CD4-positive, alpha-beta T cell treated with Interleukin-17A for 4 hours (primary cell): ENCODE data around the gene FSTL1.
A peak's percentile ranks its signal among the peaks of the same experiment; 100 is the strongest.

Experiments used
- DNase-seq: peaks from one replicate; pipeline ENCODE4 v3.0.0-alpha.2; 2020; ENCODE audit warnings: mixed read lengths

Gene FSTL1

DNA sequence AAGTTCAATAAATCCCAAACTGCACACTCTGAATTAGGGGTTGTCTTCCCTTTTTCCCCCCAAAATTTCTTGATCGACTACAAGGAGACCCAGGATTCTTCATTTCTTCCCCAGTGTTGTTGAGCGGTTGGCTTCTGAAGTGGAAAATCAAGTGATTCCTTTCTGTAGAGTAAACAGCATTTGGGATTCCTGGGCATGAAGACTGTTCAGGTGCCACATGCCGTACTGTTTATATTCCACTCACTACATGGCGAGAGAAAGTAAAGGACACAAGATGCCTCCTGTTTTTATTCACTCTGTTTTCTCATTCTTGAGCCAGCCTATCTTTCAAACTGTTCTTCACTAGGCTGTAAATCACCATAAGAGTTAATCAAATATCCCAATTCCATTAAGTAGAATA, 12.6 kb downstream of the FSTL1 start:
- no peak for DNase-seq

DNA sequence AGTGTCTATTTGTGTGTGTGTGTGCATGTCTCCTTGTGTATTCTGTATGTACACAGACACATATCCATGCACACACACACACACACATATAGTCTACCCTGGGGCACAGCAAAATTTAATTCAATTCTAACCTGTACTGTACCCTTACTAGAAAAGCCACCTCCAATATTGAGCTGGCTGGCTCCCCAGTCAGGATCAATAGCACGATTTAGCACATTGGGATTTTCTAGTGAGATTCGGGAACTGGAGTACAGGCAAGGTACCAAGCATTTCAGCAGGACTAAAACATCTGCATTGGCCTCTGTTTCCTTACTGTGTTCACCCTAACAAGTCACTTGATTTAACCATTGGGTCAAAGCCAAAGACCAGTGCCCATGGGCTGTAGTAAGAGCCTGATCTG, 13.2 kb downstream of the FSTL1 start:
- DNase-seq = no peak

DNA sequence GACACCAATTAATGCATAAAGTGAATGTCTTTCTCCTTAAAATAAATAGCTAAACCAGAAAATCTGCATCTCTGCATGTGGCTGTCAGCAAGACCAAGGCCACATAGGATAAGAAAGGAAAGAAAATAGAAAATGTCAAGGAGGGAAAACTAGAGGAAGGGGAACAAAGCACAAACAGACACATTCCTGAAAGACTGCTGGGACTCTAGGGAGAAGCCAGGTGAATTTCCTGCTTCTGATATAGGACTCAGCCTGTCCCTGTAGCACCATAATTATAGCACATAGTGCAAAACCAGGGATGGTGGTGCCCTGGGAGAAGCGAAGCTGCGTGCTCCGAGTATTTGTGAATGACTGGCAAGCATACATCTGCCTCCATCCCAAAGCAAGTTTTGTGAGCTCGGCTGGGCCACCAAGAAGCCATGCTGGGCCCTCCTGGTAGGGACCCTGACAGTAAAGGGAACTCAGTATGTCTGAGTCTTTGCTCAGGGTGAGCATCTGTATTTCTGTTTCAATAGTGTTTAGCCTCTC, 14.2 kb downstream of the FSTL1 start:
- DNase-seq = no peak

DNA sequence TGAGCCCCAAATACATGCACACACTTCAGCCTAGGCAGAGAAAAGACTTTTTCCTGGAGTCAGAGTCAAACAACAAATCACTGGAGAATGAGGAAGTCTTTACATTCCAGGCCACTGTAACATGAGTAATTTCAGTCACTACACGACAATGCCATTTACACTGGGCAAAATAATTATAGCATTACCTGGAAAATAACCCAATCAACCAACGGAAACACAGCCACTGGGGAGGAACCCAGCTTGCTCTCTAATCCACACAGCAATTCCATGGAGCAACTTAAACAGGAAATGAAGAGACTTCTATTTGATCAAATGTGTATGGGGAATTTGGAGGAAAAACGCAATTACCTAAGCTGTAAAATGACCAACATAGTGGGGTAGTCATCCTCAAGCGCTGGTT, 15.2 kb downstream of the FSTL1 start:
- DNase-seq = no peak

DNA sequence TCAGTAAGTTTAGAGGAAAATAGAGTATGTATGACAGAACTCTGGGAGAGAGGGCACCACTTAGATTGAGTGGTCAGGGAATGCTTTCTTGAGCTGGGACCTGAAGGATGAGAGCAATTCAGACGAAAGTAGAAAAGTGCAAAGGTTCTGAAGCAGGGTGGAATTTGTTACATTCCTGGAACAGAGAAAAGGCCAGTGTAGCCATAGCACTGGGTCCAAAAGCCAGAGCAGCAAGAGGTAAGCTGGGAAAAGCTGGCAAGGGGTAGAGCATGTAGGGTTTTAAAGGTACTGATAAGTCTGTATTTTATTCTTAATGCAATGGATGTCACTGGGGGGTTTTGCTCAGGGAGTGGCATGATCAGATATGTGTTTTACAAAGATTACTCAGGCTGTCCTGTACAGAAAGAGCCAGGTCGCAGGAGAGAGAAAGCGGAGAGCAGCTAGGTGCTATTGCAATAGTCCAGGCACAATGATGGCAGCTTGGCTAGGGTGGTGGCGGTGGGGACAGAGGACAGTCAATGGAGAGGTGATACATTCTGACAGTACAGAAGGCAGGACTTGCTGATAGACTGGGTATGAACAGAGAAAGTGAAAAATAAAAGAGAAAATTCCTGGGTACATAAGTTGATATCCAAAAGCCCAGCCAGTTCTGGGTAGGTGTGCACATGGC, 17.0 kb downstream of the FSTL1 start:
- DNase-seq = no peak

DNA sequence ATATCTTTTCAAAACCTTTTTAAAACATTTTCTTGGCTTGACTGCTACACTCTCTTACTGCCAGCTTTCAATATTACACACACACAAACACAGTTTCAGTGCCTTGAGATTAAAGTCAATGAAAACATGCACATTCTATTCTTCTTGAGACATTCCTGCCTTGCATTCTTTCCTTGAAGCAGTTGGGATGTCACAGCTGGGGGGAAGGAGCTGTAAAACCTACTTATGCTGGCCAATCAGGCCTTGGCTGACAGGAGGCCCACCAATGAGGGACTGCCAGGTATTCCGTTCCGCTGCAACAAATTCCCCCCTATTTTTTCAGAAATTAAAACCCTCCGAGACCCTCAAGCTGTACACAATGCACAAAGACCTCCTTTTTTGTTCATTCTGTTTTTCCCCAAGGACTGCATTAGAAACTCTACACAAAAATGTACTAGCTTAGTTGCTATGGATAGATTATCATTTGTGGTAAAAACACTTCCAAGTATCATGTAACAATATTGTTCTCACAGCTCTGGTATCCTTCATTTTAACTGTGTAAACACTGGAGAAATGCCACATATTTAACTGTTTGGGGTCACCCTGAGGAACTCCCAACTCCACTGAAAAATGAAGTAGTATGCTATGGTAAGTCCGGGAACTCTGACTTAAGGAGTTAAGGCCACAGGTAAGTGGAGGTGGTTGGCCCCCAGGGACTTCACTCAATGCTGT, 18.5 kb downstream of the FSTL1 start:
- no peak for DNase-seq

DNA sequence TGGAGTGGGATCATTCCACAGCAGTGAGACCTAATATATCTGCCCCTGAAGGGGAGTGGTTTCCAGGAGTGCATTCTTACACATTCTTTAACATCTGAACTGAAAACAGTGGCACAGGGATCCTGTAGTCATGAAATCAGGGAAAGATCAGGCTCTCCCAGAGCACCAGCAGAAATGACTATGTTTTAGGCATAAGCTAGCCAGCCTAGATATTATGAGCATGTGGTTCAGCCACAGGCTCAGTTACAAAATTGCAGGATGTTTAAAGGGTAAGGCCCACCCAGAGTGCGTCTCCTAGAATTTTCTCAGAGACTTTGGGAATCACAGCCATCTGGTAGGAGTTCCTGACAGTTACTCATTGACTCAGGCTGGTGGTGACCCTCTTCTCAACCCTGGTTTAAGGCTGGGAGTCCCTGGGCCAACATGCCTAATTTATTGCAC, 20.9 kb downstream of the FSTL1 start:
- no peak for DNase-seq

DNA sequence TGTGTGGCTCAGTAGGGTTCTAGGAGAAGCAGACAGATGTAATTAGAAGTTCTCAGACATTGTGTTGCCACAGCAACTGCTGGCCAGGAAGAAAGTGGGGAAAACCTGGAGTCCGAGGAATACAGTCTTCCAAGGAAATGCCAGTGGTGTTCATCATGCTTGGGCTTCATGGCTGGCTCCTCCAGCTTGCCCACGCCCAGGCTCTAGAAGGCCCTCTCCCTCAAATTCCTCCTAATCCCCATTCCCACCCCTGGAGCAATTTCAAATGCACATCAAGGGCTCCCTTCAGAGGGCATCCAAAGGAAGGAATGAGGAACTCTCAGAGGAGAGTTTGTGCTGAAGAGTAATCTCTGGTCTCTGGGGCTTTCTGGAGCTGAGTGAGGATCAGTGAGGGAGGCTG, 21.9 kb downstream of the FSTL1 start:
- DNase-seq = no peak

DNA sequence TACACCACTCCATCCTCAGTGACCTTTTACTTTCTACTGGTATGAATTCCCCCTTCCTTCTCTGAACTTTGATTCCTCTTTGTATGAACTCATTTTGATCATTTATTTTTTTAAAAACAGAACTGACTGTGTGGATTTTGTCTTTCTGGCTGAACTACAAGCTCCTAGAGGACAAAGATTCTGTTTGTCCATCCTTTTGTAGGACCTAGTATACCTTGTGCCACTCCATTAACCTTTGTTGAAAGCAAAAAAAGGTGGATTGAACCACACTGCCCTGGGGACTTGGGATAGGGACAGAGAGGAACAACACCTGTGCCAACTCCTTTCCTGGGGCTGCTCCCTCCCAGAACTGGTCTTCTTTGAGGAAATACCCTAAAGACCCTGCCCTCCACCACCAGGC, 23.6 kb downstream of the FSTL1 start:
- DNase-seq = no peak

DNA sequence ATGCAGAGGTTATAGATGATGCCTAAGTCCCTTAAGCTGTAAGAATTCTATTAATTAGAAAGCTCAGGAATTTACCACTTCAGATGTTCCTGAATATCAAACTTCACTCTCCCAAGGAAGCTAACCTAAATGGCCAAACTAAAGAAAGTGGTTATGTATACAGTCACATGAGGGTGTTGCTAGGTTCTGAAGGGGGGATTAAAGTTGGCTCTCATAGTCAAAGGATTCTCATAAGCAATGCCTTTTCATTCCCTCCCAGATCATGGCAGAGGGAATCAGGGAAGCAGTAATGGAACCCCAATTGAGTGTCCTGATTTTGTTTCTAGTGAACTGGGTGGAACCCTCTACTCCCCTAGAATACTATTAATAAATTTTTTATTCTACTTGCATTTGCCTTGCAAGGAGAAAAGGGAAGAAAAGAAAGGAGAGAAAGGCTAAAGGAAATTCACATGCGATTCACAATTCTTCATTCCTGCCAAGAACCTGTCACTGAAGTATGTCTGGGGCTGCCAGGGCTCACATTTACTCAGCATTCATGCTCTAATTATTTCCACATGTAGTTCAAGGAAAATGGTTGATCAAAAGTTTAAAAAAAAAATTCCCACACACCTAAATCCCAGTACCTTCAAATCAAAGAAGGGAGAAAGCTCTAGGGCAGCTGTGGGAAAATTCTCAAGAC, 25.1 kb downstream of the FSTL1 start:
- no peak for DNase-seq

DNA sequence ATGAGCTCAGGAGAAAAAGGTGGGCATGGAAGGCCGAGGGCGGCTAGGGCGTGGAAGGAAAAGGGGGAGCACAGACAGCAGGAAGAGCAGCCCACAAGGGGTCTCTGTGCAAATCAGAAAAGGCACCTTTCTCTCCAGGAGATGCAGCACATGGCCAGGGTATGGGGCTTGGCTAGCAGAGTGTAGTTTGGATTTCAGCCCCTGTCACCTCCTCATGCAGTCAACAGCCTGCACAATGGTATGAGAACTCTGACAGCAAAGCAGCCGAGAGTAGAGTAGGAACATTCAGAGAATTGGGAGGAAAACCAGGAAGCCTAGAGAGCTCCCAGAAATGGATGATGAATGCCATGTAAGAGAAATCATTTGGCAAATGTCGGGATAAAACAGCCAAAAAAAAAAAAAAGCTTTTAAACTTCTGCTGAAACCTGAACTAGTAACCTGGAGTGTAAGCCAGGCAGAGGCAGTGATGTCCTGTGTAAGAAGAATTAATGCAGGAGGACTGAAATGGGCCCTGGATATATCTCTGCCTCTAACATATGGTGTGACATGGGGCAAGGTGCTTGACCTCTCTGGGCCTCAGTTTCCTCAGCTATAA, 25.7 kb downstream of the FSTL1 start:
- no peak for DNase-seq

DNA sequence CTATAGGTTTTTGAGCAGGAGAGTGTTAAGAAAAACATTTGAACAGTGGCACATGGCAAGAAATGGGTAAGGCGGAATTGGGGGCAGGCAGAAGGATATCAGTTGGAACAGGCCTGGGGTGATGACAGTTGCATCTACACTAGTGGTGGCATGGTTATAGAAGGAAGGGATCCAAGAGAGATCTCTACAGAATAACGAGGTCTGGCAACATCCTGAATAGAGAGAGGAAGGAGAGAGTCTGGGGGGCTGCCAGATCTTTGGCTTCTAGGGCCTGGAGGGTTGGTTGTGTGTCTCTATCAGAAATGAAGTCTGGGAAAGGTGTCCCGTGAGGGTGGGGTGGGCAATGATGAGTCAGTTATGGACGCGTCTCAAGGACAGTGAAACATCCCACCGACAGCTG, 26.3 kb downstream of the FSTL1 start:
- no peak for DNase-seq

DNA sequence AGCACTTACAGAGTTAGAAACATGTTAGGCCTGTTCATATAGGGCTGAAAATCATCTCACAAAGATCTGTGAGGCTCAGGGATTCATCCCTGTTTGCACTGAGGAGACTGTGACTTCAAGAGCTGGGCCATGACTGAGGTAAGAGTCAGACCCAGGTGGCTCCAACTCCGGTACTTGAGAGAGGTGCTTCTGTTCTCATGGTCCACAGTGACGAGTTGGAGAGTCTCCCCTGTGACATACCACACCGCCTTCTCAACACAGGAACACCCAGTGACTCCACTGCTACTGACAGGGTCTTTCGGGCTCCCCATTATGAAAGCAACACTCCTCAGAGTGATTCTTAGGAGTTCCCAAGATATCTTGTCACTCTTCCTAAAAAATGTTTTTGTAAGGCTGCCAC, 27.4 kb downstream of the FSTL1 start:
- no peak for DNase-seq

DNA sequence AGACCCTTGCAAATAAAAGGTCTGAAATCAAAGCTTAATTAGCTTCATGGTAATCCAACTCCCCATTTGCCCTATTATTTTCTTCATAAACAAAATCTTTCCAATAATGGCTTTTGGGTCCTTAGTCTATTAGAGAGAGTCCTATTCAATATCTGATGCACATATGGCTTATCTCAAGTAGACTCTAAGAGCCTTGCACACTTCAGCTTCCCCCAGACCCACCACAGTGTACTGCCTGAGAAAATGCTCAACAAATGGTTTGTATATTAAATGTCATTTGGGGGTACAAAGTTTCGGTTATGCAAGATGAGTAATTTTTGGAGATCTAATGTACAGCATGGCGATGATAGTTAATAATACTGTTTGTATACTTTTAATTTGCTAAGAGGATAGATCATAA, 28.9 kb downstream of the FSTL1 start:
- no peak for DNase-seq

DNA sequence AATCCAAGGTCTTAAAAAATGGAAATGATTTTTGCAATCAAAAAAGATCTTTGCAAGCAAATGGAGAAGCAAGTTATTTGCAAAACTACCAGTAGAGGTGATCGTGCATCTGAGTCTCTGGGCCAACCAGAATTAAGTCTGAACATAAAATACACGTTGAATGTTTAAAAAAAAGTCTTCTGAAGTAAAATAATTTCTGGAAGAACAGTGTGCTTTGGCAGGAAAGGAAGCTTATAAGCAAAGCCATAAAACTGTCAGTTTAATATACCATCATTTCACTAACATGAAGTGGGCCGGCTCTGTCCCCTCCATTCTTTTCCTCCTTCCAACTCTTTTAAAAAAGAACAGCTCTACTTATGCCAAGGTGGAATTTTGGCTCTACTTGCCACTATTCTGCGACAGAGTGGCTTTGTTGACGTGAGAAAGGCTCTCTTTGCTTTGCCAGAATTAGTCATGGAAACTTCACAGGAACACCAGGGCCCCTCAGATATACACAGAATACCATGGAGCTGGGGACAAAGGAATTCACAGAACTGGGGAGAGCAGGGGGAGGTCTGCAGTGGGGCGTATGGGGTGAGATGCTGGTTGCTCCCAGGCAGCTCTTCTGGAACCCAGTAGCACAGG, 29.8 kb downstream of the FSTL1 start:
- DNase-seq = no peak

DNA sequence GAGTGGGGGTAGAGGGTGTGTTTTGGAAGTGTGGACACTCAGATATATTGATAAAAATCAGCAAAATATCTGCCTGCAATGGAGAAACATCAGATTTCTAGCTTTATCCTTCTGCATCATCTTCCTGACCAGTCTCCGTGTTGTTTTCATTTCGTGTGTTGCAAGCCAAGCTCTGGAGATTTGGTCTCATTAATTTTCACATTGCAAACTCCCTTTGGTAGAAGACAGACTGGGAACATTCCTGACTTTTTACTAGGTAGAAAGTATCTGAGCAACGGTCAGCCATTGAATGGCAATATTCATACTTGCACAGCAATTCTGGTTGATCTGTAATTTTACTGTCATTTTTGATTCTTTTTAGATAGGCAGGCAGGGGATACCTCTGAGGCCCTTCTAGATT, 30.4 kb downstream of the FSTL1 start:
- no peak for DNase-seq

DNA sequence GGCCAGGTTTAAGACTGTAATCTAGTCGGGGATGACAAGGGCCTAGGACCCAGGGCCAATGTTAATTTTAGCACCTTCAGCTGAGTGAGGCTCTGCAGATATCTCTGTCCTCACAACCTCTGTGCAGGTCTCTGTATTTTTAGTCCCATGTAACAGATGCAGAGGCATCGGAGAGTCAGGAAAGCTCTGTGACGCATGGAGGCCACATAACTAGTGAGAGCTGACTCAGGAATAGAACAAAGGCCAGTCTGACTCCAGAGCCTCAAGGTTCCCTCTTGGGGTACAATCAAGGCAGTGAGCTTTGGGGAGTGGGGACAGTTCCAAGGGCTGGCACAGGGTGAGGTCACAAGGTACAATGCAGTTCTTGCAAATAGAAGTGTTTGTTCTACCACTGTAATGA, 31.0 kb downstream of the FSTL1 start:
- DNase-seq = no peak

DNA sequence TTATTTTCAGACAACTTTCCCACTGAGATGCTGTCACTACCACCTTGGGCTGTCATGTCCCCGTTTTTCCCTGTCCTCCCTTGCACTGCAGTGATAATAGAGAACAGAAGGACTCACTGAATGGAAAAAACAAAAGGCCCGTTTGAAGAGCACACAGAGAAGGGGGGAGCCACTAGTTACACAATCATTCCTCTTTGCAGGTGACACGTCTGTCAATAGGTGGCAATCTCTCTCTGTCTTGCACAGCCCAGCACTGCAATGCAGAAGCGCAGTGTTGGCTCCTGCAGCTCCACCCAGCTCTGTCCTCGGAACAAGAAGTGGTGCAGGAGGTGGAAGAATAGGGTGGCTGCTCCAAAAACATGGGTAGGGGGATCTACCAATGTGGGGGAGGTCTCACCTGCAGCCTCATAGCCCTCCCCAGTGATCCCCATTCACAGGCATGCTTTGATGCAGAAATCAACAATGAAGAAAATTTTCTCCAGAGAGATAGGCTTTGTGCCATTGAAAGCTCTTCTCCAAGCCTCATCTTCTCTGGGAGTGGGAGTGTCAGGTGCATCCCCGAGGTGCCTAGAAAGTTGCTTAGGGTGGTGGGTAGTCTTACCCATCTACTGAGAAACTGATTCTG, 31.8 kb downstream of the FSTL1 start:
- DNase-seq = peak; percentile 23

DNA sequence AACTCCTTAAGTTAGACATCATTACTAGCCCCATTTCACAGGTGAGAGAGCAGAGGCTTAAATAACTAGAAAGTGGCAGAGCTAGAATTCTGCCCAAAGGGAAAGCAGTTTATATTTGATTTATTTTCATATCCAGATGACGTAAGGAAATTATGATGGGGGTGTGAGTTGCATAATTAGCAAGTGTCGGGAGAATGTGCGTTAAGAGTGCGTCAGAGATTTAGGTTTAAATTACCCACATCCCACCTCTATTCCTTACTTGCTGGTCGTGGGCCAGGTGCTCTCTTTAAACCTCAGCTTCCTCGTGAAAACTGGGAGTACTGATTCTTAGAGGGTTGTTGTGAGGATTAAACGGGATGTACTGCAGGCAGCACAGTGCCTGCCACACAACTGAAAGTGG, 32.3 kb downstream of the FSTL1 start:
- DNase-seq = no peak

DNA sequence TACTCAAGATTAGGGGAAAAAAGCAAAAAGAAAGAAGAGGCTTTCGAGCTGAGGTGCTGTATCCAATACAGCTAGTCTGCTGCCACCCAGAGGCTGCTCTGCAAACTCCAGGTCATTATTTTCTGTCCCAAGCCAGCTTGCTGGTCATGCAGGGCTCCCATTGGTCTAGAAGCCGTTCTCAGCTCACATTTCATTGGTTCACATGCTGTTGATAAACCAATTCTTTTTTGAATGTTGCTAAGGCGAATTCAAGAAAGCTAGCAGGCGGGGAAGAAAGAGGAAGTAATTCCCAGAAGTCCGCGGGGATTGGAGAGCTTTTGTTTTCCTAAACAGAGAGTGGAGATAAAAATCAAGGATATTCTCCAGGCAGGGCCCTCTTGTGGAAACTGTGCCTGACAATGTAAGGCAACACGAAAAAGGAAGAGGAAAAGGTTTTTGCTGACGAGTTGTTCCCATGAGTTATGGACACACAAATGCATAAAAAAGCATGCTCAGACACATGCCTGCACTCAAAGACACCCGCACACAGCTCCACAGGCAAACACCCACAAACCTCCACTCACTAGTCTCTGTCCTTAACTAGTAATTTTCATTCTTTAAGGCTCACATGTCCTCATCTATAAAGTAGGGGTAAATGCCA, 33.4 kb downstream of the FSTL1 start:
- peak; percentile 84 for DNase-seq

DNA sequence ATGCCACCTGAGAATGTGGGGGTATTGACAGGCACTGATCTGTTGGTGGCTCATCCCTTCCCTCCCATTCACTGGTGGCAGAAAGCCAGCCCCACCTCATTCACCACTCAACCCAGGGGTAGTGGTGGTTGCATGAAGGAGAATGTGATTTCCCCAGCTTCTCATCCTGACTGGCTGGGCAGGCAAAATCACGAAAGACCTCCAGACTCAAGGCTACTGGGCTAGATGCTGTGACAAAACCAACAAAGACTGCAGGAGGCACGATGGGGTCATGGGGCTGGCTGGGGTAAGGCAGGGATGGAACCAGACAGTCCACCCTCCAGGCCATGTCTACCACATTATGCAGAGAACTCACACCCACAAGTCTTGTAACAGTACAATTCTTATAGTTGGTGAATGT, 33.9 kb downstream of the FSTL1 start:
- DNase-seq = peak; percentile 4

DNA sequence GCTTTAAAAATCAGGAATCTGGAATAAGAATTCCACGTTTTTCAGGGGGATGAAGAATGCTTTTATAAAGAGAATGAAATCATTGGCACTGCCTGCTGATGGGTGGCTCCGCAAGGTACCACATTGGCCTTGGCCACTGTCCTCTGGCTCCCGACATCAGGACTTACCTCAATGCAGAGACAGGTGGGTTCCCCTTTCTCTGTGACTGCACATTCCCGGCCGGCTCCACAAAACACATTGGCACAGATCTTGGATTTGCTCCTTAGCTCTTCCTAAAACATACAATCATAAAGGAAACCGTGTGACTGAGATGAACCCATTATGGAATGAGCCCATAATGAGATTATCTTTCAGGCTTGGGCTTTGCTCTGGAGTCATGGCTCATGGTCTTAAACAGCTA, 35.0 kb downstream of the FSTL1 start:
- no peak for DNase-seq
